ENCODE measurements around the gene AGBL4.

AGBL4 gene

DNA sequence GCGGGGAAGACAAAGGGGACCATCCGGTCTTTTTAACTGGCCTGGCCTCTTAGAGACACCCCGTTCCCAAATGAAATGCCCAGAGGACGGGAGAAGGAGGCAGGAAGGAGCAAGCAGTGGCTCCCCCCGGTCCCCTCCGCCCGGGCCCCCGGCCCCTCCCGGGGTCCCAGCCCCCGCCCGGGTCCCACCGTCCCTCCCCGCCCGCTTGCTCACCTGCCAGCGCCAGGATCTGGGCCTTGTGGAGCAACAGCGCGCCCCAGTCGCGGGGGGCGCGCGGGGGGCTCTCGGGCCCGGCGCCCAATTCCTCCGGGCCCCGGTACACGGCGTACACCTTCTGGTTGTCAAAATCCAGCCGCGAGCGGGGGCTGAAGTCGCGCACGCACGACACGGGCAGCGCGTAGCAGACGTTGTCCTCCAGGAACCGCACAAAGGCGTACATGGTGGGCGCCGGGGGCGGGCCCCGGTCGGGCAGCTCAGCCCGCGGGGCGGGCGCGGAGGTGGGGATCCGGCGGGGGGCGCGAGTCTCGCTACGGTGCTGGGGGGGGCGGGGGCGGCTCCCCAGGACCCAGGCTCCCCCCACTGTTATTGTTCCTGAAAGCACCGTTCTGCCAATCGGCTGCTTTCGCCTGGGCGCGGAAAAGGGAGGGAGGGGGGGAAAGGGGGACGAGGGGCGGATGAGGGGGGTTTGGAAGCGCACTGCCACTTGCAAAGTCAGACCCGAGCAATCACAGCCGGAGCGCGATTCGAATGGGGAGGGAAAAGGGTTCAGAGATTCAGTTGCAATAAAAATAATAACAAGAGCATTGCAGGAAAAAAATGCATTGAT, 1247.1 kb downstream of the AGBL4 start, which contains the start of gene BEND5:
Gene BEND5, minus strand, starts transcription at position 499 of the 826 bp plus-strand sequence. Its CDS starts 60 bp downstream, at position 439.
- peak within 1 kb of the TSS; percentile 50 for H3K27ac ChIP-seq (ENCODE audit: low read depth, low read length)
- H3K4me3 ChIP-seq (ENCODE audit: low read depth in 1 of 2, low read length in 2 of 2): peak within 1 kb of the TSS; percentile 55 to 64
- H3K9ac ChIP-seq (ENCODE audit: low read length): peak within 1 kb of the TSS; percentile 22

GRCh38 chr1:48775831-48776392, 1247.8 kb downstream of the AGBL4 start:
- H3K27ac ChIP-seq (ENCODE audit: low read depth, low read length): peak overlapping the region; percentile 50
- no peaks in the 10 kb centered on the region for H3K27me3 ChIP-seq (ENCODE audit: control insufficient read depth in 1 of 2, insufficient read depth in 2 of 2, low read length in 2 of 2)
- H3K9ac ChIP-seq (ENCODE audit: low read length): peak overlapping the region; percentile 22
- H3K4me1 ChIP-seq (ENCODE audit: insufficient read depth, low read length): peaks cover 53% of the 10 kb centered on the region
- H3K36me3 ChIP-seq (ENCODE audit: insufficient read depth, low read length): no peaks in the 10 kb centered on the region
- H3K9me3 ChIP-seq (ENCODE audit: low read length): no peaks in the 10 kb centered on the region
- peak overlapping the region; percentile 55 to 64 for H3K4me3 ChIP-seq (ENCODE audit: low read depth in 1 of 2, low read length in 2 of 2)

More for the DNA sequence above, 1247.1 kb downstream of the AGBL4 start, which contains the start of gene BEND5:
- Histone ChIP-seq H3K9me3 (ENCODE audit: low read length) (no peaks in the 10 kb centered on the region), H3K36me3 (ENCODE audit: insufficient read depth, low read length) (no peaks in the 10 kb centered on the region), H3K27me3 (ENCODE audit: control insufficient read depth in 1 of 2, insufficient read depth in 2 of 2, low read length in 2 of 2) (no peaks in the 10 kb centered on the region), H3K4me1 (ENCODE audit: insufficient read depth, low read length) (peaks cover 46% of the 10 kb centered on the region)

- Histone ChIP-seq H3K4me1 (ENCODE audit: insufficient read depth, low read length) (peaks cover 62% of the 10 kb centered on the region), H3K27me3 (ENCODE audit: control insufficient read depth in 1 of 2, insufficient read depth in 2 of 2, low read length in 2 of 2) (no peaks in the 10 kb centered on the region), H3K36me3 (ENCODE audit: insufficient read depth, low read length) (no peaks in the 10 kb centered on the region), H3K27ac (ENCODE audit: low read depth, low read length) (no peak overlapping the region), H3K9me3 (ENCODE audit: low read length) (no peaks in the 10 kb centered on the region), H3K4me3 (ENCODE audit: low read depth in 1 of 2, low read length in 2 of 2) (no peak overlapping the region), H3K9ac (ENCODE audit: low read length) (no peak overlapping the region)
Measured at GRCh38 chr1:48773133-48773532, 1250.6 kb downstream of the AGBL4 start.

DNA sequence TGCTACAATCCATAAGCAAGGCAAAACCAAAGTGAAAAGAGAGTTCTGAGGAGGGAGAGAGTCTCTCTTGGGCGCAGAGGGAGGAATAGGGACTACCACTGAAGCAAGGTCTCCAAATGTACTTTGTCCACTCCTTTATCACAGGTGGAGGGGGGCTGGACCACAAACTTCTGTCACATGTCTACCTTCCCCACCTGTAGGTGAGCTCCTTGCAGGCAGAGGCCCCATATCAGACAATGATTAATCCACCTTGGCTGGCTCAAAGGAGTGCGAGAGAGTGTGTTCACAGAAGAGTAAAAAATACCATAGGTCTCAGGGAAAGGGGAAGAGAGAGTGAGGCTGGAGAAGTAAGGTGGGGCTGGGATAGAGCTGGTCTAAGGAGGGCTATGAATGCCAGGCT, 1251.5 kb downstream of the AGBL4 start:
- H3K9ac ChIP-seq (ENCODE audit: low read length): no peak overlapping the region
- no peak overlapping the region for H3K4me3 ChIP-seq (ENCODE audit: low read depth in 1 of 2, low read length in 2 of 2)
- no peak overlapping the region for H3K27ac ChIP-seq (ENCODE audit: low read depth, low read length)
- no peaks in the 10 kb centered on the region for H3K27me3 ChIP-seq (ENCODE audit: control insufficient read depth in 1 of 2, insufficient read depth in 2 of 2, low read length in 2 of 2)
- H3K4me1 ChIP-seq (ENCODE audit: insufficient read depth, low read length): peaks cover 62% of the 10 kb centered on the region
- H3K9me3 ChIP-seq (ENCODE audit: low read length): no peaks in the 10 kb centered on the region
- no peaks in the 10 kb centered on the region for H3K36me3 ChIP-seq (ENCODE audit: insufficient read depth, low read length)

DNA sequence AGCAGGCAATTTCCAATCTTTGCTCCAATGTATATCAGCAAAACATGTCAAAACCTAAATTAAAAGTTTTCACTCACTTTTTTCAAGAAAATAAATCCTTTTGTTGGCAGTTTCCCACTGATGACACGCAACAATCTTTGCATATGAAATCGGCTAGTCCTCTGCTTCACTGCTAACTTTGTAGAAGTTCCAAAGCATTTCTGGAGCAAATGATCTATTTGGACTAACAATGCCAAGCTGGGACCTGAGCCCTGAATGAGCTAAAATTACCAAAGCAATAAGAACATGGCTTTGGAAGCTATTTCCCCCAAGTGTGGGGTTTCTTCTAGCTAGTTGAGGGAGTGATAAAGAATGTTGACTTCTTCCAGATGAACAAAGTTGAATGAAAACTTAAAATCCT, 1252.2 kb downstream of the AGBL4 start:
- H3K9me3 ChIP-seq (ENCODE audit: low read length): no peaks in the 10 kb centered on the region
- no peak overlapping the region for H3K4me3 ChIP-seq (ENCODE audit: low read depth in 1 of 2, low read length in 2 of 2)
- H3K27ac ChIP-seq (ENCODE audit: low read depth, low read length): no peak overlapping the region
- no peaks in the 10 kb centered on the region for H3K27me3 ChIP-seq (ENCODE audit: control insufficient read depth in 1 of 2, insufficient read depth in 2 of 2, low read length in 2 of 2)
- H3K9ac ChIP-seq (ENCODE audit: low read length): no peak overlapping the region
- H3K4me1 ChIP-seq (ENCODE audit: insufficient read depth, low read length): peaks cover 62% of the 10 kb centered on the region
- no peaks in the 10 kb centered on the region for H3K36me3 ChIP-seq (ENCODE audit: insufficient read depth, low read length)

GRCh38 chr1:48767975-48768510, 1255.7 kb downstream of the AGBL4 start:
- Histone ChIP-seq H3K9me3 (ENCODE audit: low read length) (no peaks in the 10 kb centered on the region), H3K4me3 (ENCODE audit: low read depth in 1 of 2, low read length in 2 of 2) (no peak overlapping the region)

GRCh38 chr1:48765335-48765734, 1258.4 kb downstream of the AGBL4 start:
- Histone ChIP-seq H3K9ac (ENCODE audit: low read length) (no peak overlapping the region), H3K4me3 (ENCODE audit: low read depth in 1 of 2, low read length in 2 of 2) (no peak overlapping the region), H3K4me1 (ENCODE audit: insufficient read depth, low read length) (peaks cover 30% of the 10 kb centered on the region), H3K27ac (ENCODE audit: low read depth, low read length) (no peak overlapping the region), H3K27me3 (ENCODE audit: control insufficient read depth in 1 of 2, insufficient read depth in 2 of 2, low read length in 2 of 2) (no peaks in the 10 kb centered on the region), H3K36me3 (ENCODE audit: insufficient read depth, low read length) (no peaks in the 10 kb centered on the region), H3K9me3 (ENCODE audit: low read length) (no peaks in the 10 kb centered on the region)

More at GRCh38 chr1:48767975-48768510, 1255.7 kb downstream of the AGBL4 start:
- Histone ChIP-seq H3K27ac (ENCODE audit: low read depth, low read length) (no peak overlapping the region), H3K36me3 (ENCODE audit: insufficient read depth, low read length) (no peaks in the 10 kb centered on the region), H3K9ac (ENCODE audit: low read length) (no peak overlapping the region), H3K27me3 (ENCODE audit: control insufficient read depth in 1 of 2, insufficient read depth in 2 of 2, low read length in 2 of 2) (no peaks in the 10 kb centered on the region), H3K4me1 (ENCODE audit: insufficient read depth, low read length) (peaks cover 39% of the 10 kb centered on the region)

DNA sequence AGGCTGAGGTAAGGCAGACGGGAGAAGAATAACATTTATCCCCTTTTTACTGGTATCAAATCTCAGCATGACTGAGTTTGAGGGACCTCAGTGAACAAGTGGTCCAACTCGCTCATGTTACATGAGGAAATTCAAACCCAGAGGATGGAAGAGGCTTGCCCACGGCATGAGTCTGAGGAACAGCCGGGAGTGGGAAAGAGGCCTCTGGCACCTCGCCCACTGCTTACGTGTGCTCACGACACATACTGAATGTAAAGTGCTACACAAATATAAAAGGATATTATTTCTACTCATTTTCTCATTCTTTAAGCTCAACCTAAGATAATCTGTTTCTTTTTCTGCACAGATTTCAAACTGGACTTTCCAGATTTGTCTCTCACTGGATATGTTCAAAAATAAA, 1261.8 kb downstream of the AGBL4 start:
- Histone ChIP-seq H3K4me3 (ENCODE audit: low read depth in 1 of 2, low read length in 2 of 2) (no peak overlapping the region), H3K36me3 (ENCODE audit: insufficient read depth, low read length) (peaks cover 18% of the 10 kb centered on the region)

DNA sequence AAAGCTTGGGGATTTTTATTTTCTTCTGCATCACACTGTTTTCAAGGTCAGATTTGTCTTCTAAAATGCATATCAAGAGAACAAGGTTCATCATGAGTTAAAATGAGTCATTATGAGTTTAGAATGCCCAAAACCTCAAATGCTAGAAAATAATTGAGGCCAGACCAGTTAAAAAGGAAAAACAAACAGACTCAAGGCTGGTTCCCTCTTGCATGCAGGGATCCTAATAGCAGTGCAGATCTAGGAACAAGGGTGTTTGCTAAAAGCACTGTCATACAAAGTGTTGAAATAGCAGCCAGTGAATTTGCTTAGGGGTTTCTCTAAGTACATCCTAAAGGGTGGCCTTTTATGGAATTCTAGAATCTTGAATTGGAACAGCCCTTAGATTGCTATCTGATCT, 1262.3 kb downstream of the AGBL4 start:
- Histone ChIP-seq H3K4me3 (ENCODE audit: low read depth in 1 of 2, low read length in 2 of 2) (no peak overlapping the region), H3K27me3 (ENCODE audit: control insufficient read depth in 1 of 2, insufficient read depth in 2 of 2, low read length in 2 of 2) (no peaks in the 10 kb centered on the region), H3K36me3 (ENCODE audit: insufficient read depth, low read length) (peaks cover 18% of the 10 kb centered on the region), H3K9ac (ENCODE audit: low read length) (no peak overlapping the region), H3K9me3 (ENCODE audit: low read length) (no peaks in the 10 kb centered on the region), H3K4me1 (ENCODE audit: insufficient read depth, low read length) (peaks cover 15% of the 10 kb centered on the region), H3K27ac (ENCODE audit: low read depth, low read length) (no peak overlapping the region)

More for the DNA sequence above, 1261.8 kb downstream of the AGBL4 start:
- Histone ChIP-seq H3K9ac (ENCODE audit: low read length) (no peak overlapping the region), H3K27ac (ENCODE audit: low read depth, low read length) (no peak overlapping the region), H3K9me3 (ENCODE audit: low read length) (no peaks in the 10 kb centered on the region), H3K27me3 (ENCODE audit: control insufficient read depth in 1 of 2, insufficient read depth in 2 of 2, low read length in 2 of 2) (no peaks in the 10 kb centered on the region), H3K4me1 (ENCODE audit: insufficient read depth, low read length) (peaks cover 15% of the 10 kb centered on the region)

DNA sequence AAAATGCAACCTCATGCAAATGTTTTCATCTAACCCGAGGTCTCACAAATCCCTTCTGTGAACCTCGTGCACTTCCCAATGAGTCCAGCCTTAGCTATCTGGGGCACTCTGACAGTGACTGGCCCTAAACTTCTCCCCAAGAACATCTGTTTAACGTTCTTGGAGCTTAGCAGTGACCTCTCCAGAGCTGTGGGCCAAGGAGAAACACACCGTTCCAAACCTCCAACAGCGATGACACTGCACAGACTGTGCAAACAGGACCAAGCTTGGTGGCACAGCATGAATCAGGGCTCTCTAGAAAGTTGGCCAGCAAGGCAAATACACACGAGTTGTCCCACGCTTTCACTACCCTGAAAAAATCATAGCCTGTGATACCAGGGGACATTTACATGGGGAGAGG, 1262.9 kb downstream of the AGBL4 start:
- H3K36me3 ChIP-seq (ENCODE audit: insufficient read depth, low read length): peaks cover 18% of the 10 kb centered on the region
- H3K9ac ChIP-seq (ENCODE audit: low read length): no peak overlapping the region
- H3K9me3 ChIP-seq (ENCODE audit: low read length): no peaks in the 10 kb centered on the region
- peaks cover 15% of the 10 kb centered on the region for H3K4me1 ChIP-seq (ENCODE audit: insufficient read depth, low read length)
- no peaks in the 10 kb centered on the region for H3K27me3 ChIP-seq (ENCODE audit: control insufficient read depth in 1 of 2, insufficient read depth in 2 of 2, low read length in 2 of 2)
- H3K4me3 ChIP-seq (ENCODE audit: low read depth in 1 of 2, low read length in 2 of 2): no peak overlapping the region
- no peak overlapping the region for H3K27ac ChIP-seq (ENCODE audit: low read depth, low read length)

- Histone ChIP-seq H3K4me1 (ENCODE audit: insufficient read depth, low read length) (peaks cover 15% of the 10 kb centered on the region), H3K9ac (ENCODE audit: low read length) (no peak overlapping the region), H3K27ac (ENCODE audit: low read depth, low read length) (no peak overlapping the region), H3K4me3 (ENCODE audit: low read depth in 1 of 2, low read length in 2 of 2) (no peak overlapping the region), H3K27me3 (ENCODE audit: control insufficient read depth in 1 of 2, insufficient read depth in 2 of 2, low read length in 2 of 2) (no peaks in the 10 kb centered on the region), H3K9me3 (ENCODE audit: low read length) (no peaks in the 10 kb centered on the region), H3K36me3 (ENCODE audit: insufficient read depth, low read length) (peaks cover 36% of the 10 kb centered on the region)
Measured at GRCh38 chr1:48758976-48759375, 1264.8 kb downstream of the AGBL4 start.
